MM.1S (cell line): ENCODE results near the gene MAPK6.

ENCODE experiments used
- DNase-seq: peaks from one replicate; pipeline ENCODE4 v3.0.0-alpha.2; 2015
- H2AFZ ChIP-seq: fragments of 300-600 bp; sonication (generic); 2 replicates; pipeline ENCODE4 v1.6.0; 2016; ENCODE audit warnings: antibody characterized with exemption, low read length
- H3F3A ChIP-seq: fragments of 300-600 bp; sonication (generic); 2 replicates; pipeline ENCODE4 v1.6.1; 2016; ENCODE audit warnings: mild to moderate bottlenecking, antibody characterized with exemption, low read length, moderate library complexity, mixed read lengths; ENCODE audit not compliant: insufficient read depth
- H3K27ac ChIP-seq: fragments of 300-600 bp; sonication (generic); 2 replicates; pipeline ENCODE4 v1.5.1; 2016; ENCODE audit warnings: mild to moderate bottlenecking, low read length
- H3K27me3 ChIP-seq: fragments of 300-600 bp; sonication (generic); replicated peaks from 2 replicates; pipeline ENCODE4 v1.6.0; 2016; ENCODE audit warnings: low read length; ENCODE audit not compliant: insufficient read depth
- H3K36me3 ChIP-seq: fragments of 300-600 bp; sonication (generic); replicated peaks from 2 replicates; pipeline ENCODE4 v1.6.1; 2016; ENCODE audit warnings: mild to moderate bottlenecking, low read length, mixed read lengths; ENCODE audit not compliant: insufficient read depth
- H3K4me1 ChIP-seq: fragments of 300-600 bp; sonication (generic); 2 replicates; pipeline ENCODE4 v1.6.1; 2016; ENCODE audit warnings: low read length, mixed read lengths
- H3K4me2 ChIP-seq: fragments of 300-600 bp; sonication (generic); 2 replicates; pipeline ENCODE4 v1.6.0; 2016; ENCODE audit warnings: low read depth, low read length
- H3K4me3 ChIP-seq: fragments of 300-600 bp; sonication (generic); 2 replicates; pipeline ENCODE4 v1.5.1; 2016; ENCODE audit warnings: low read length, mixed read lengths
- H3K79me2 ChIP-seq: fragments of 300-600 bp; sonication (generic); 2 replicates; pipeline ENCODE4 v1.6.1; 2016; ENCODE audit warnings: mixed run types, low read length, mixed read lengths
- H3K9ac ChIP-seq: fragments of 300-600 bp; sonication (generic); 2 replicates; pipeline ENCODE4 v1.6.1; 2016; ENCODE audit warnings: low read length, mixed read lengths
- H3K9me2 ChIP-seq: fragments of 300-600 bp; sonication (generic); replicated peaks from 2 replicates; pipeline ENCODE4 v1.6.1; 2016; ENCODE audit warnings: mild to moderate bottlenecking, low read length, mixed read lengths; ENCODE audit not compliant: insufficient read depth
- H3K9me3 ChIP-seq: fragments of 300-600 bp; sonication (generic); replicated peaks from 2 replicates; pipeline ENCODE4 v1.6.1; 2016; ENCODE audit warnings: mild to moderate bottlenecking, low read length, mixed read lengths; ENCODE audit not compliant: insufficient read depth
- H4K20me1 ChIP-seq: fragments of 300-600 bp; sonication (generic); 2 replicates; pipeline ENCODE4 v1.6.1; 2016; ENCODE audit warnings: mild to moderate bottlenecking, low read length, moderate library complexity, mixed read lengths; ENCODE audit not compliant: insufficient read depth
- CTCF ChIP-seq: fragments of 300-600 bp; sonication (generic); IDR thresholded peaks from 2 replicates; pipeline ENCODE4 v1.5.1; 2016; ENCODE audit warnings: antibody characterized with exemption, low read length, mixed read lengths
- EZH2 ChIP-seq: fragments of 300-600 bp; sonication (generic); optimal IDR thresholded peaks from 2 replicates; pipeline ENCODE3; 2017; ENCODE audit warnings: low read depth, mild to moderate bottlenecking, antibody characterized with exemption, low read length, mixed read lengths
- EZH2phosphoT487 ChIP-seq: fragments of 300-600 bp; sonication (generic); IDR thresholded peaks from 2 replicates; pipeline ENCODE4 v1.6.1; 2018; ENCODE audit warnings: antibody characterized with exemption, low read length

MAPK6 gene

GRCh38 chr15:52113708-52114107 is 94.7 kb downstream of the MAPK6 start:
- Histone ChIP-seq H3K4me1 (no peaks in the 10 kb centered on the region), H3K4me3 (no peak overlapping the region), H3K9me3 (no peaks in the 10 kb centered on the region), H3K9ac (no peak overlapping the region), H3K79me2 (no peaks in the 10 kb centered on the region), H3K9me2 (no peaks in the 10 kb centered on the region), H3K36me3 (no peaks in the 10 kb centered on the region), H2AFZ (no peak overlapping the region), H3K27ac (no peak overlapping the region), H4K20me1 (no peaks in the 10 kb centered on the region), H3K4me2 (no peak overlapping the region), H3F3A (no peaks in the 10 kb centered on the region), H3K27me3 (no peaks in the 10 kb centered on the region)
- TF ChIP-seq EZH2 (no peak), CTCF (no peak), EZH2phosphoT487 (no peak)
- no peak for DNase-seq

DNA sequence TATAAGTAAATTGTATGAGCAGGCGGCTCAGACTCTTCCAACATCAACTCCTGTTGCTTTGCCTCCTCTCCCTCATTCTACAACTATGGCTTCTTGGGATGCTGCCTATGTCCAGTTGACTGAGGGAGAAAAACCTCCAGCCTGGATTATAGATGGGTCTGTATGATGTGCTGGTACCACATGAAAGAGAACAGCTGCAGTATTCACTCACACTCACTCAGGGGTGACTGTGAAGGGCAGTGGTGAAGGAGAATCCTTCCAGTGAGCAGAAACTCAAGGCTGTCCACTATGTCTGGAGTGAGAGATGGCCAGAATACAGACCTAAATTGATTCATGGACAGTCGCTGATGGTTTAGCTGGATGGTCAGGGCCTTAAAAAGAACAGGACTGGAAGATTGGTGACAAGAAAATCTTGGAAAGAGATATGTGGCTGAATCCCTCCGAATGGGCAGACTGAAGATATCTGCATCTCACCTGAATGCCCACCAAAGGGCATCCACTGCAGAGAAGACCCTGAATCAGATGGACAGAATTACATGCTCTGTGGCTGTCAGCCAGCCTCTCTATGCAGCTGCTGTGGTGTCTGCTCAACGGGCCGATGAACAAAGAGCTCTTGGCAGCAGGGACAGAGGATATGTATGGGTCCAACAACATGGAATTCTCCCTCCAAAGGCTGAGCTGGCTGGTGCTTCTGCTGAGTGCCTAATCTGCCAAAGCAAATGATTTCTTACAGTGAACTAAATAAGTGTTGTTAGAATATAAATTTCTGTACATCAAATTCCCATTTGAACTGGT is 95.4 kb downstream of the MAPK6 start:
- TF ChIP-seq EZH2, result no peak
- TF ChIP-seq EZH2phosphoT487, result no peak
- no peak for TF ChIP-seq CTCF
- Histone ChIP-seq H3F3A (no peaks in the 10 kb centered on the region), H2AFZ (no peak overlapping the region), H3K27ac (no peak overlapping the region), H3K36me3 (no peaks in the 10 kb centered on the region), H3K4me1 (no peaks in the 10 kb centered on the region), H3K9me2 (no peaks in the 10 kb centered on the region), H3K79me2 (no peaks in the 10 kb centered on the region), H3K27me3 (no peaks in the 10 kb centered on the region), H3K9me3 (no peaks in the 10 kb centered on the region), H3K4me2 (no peak overlapping the region), H3K4me3 (no peak overlapping the region), H4K20me1 (no peaks in the 10 kb centered on the region), H3K9ac (no peak overlapping the region)
- no peak for DNase-seq

GRCh38 chr15:52115598-52116427 is 96.8 kb downstream of the MAPK6 start:
- no peak for DNase-seq
- Histone ChIP-seq H2AFZ (no peak overlapping the region), H3K79me2 (no peaks in the 10 kb centered on the region), H3F3A (no peaks in the 10 kb centered on the region), H3K4me2 (no peak overlapping the region), H3K36me3 (no peaks in the 10 kb centered on the region), H3K9me2 (no peaks in the 10 kb centered on the region), H3K27ac (no peak overlapping the region), H3K9ac (no peak overlapping the region), H3K4me3 (no peak overlapping the region), H3K9me3 (no peaks in the 10 kb centered on the region), H3K4me1 (no peaks in the 10 kb centered on the region), H4K20me1 (no peaks in the 10 kb centered on the region), H3K27me3 (no peaks in the 10 kb centered on the region)
- TF ChIP-seq CTCF (no peak), EZH2 (no peak), EZH2phosphoT487 (no peak)
